ENCODE measurements around the gene TNIK. TPM values are rescaled to one million over a fixed set of nuclear protein-coding genes. Genes with fewer than 3 reads are reported as not detected.

TNIK gene
- polyA plus RNA-seq, 1 donor from 2014 or later: 19.3 TPM

DNA sequence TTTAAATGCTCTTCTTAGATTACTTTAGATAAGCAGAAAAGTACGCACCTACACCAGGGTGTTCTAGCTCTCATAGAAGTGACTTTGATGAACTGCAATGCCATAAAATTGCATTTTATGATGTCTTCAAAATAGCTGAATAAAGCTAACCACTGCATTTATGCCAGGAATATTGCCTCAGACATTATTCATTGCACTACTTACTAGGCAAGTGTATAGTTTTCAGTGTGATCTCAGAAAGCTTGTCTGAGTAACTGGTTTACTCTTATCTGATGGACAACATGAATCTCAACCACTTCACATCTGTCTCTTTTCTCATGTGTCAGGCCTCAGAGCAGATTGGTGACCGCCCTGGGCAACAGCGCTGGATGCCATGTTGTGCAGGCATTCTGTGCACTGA lies 314.4 kb downstream of the TNIK start:
- no peaks in the 10 kb centered on the region for H3K36me3 ChIP-seq (ENCODE audit: insufficient read depth, low read length)

DNA sequence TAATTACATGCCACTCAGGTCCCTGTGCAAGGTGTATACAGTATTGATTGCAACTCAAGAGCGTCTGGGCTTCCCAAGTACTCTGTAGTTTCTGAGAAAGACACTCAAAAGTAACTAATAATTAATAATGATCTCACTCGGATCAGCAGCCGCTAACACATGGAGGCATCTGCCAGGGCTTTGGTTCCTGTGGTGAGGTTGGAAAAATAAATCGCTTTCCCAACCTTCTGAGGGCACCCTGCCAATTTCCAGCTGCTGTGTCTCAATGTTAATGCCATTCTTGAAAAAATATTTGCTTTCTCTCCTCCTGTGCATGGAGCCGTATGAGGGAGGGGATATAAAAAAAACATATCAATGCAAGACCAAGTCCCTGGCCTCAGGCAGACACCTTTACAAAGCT lies 317.2 kb downstream of the TNIK start:
- TF ChIP-seq EP300 (conservative IDR thresholded peaks at IDR 0.05; ENCODE audit: poor library complexity, severe bottlenecking) (no peak), POLR2AphosphoS5 (IDR thresholded peaks at IDR 0.05) (no peak), TAF1 (IDR thresholded peaks at IDR 0.05; ENCODE audit: low read depth) (no peak), RAD21 (conservative IDR thresholded peaks at IDR 0.05) (no peak), EZH2 (IDR thresholded peaks at IDR 0.05; ENCODE audit: borderline replicate concordance, insufficient read depth, low read length, poor library complexity, severe bottlenecking) (no peak), MXI1 (conservative IDR thresholded peaks at IDR 0.05; ENCODE audit: poor library complexity, severe bottlenecking) (no peak), SMC3 (conservative IDR thresholded peaks at IDR 0.05; ENCODE audit: poor library complexity) (no peak)
- TF ChIP-seq, protein P1, sequence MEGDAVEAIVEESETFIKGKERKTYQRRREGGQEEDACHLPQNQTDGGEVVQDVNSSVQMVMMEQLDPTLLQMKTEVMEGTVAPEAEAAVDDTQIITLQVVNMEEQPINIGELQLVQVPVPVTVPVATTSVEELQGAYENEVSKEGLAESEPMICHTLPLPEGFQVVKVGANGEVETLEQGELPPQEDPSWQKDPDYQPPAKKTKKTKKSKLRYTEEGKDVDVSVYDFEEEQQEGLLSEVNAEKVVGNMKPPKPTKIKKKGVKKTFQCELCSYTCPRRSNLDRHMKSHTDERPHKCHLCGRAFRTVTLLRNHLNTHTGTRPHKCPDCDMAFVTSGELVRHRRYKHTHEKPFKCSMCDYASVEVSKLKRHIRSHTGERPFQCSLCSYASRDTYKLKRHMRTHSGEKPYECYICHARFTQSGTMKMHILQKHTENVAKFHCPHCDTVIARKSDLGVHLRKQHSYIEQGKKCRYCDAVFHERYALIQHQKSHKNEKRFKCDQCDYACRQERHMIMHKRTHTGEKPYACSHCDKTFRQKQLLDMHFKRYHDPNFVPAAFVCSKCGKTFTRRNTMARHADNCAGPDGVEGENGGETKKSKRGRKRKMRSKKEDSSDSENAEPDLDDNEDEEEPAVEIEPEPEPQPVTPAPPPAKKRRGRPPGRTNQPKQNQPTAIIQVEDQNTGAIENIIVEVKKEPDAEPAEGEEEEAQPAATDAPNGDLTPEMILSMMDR (IDR thresholded peaks at IDR 0.05; ENCODE audit: poor library complexity, severe bottlenecking): no peak
- TF ChIP-seq, protein P2, sequence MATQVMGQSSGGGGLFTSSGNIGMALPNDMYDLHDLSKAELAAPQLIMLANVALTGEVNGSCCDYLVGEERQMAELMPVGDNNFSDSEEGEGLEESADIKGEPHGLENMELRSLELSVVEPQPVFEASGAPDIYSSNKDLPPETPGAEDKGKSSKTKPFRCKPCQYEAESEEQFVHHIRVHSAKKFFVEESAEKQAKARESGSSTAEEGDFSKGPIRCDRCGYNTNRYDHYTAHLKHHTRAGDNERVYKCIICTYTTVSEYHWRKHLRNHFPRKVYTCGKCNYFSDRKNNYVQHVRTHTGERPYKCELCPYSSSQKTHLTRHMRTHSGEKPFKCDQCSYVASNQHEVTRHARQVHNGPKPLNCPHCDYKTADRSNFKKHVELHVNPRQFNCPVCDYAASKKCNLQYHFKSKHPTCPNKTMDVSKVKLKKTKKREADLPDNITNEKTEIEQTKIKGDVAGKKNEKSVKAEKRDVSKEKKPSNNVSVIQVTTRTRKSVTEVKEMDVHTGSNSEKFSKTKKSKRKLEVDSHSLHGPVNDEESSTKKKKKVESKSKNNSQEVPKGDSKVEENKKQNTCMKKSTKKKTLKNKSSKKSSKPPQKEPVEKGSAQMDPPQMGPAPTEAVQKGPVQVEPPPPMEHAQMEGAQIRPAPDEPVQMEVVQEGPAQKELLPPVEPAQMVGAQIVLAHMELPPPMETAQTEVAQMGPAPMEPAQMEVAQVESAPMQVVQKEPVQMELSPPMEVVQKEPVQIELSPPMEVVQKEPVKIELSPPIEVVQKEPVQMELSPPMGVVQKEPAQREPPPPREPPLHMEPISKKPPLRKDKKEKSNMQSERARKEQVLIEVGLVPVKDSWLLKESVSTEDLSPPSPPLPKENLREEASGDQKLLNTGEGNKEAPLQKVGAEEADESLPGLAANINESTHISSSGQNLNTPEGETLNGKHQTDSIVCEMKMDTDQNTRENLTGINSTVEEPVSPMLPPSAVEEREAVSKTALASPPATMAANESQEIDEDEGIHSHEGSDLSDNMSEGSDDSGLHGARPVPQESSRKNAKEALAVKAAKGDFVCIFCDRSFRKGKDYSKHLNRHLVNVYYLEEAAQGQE (IDR thresholded peaks at IDR 0.05; ENCODE audit: borderline replicate concordance): no peak
- no peaks in the 10 kb centered on the region for H3K9me2 ChIP-seq (ENCODE audit: insufficient read depth, low read length)
- no peak overlapping the region for H3K9ac ChIP-seq (ENCODE audit: low read length)
- H3F3A ChIP-seq (ENCODE audit: insufficient read depth, low read length, poor library complexity, severe bottlenecking): no peaks in the 10 kb centered on the region
- no peak overlapping the region for H2AFZ ChIP-seq (ENCODE audit: low read depth, low read length)
- H3K9me3 ChIP-seq (ENCODE audit: low read length): no peaks in the 10 kb centered on the region
- no peaks in the 10 kb centered on the region for H3K27me3 ChIP-seq (ENCODE audit: insufficient read depth, low read depth, low read length)
- H3K4me2 ChIP-seq (ENCODE audit: low read length): no peak overlapping the region
- no peak overlapping the region for H3K27ac ChIP-seq (ENCODE audit: low read length)
- H3K79me2 ChIP-seq (replicated peaks; ENCODE audit: insufficient read depth, low read length): no peaks in the 10 kb centered on the region
- H3K4me3 ChIP-seq (ENCODE audit: low read length): no peak overlapping the region
- peaks cover 10% of the 10 kb centered on the region for H3K36me3 ChIP-seq (ENCODE audit: insufficient read depth, low read length)
- H4K20me1 ChIP-seq (ENCODE audit: insufficient read depth): no peaks in the 10 kb centered on the region

More for the DNA sequence above, 314.4 kb downstream of the TNIK start:
- no peak for TF ChIP-seq TAF1 (IDR thresholded peaks at IDR 0.05; ENCODE audit: low read depth)
- no peak for TF ChIP-seq POLR2AphosphoS5 (IDR thresholded peaks at IDR 0.05)
- no peak for TF ChIP-seq SMC3 (conservative IDR thresholded peaks at IDR 0.05; ENCODE audit: poor library complexity)
- TF ChIP-seq, protein P2 (IDR thresholded peaks at IDR 0.05; ENCODE audit: borderline replicate concordance): no peak
- Histone ChIP-seq H3K9me2 (ENCODE audit: insufficient read depth, low read length) (no peaks in the 10 kb centered on the region), H3K27ac (ENCODE audit: low read length) (no peak overlapping the region), H2AFZ (ENCODE audit: low read depth, low read length) (no peak overlapping the region), H3K9me3 (ENCODE audit: low read length) (no peaks in the 10 kb centered on the region), H3K9ac (ENCODE audit: low read length) (no peak overlapping the region), H3F3A (ENCODE audit: insufficient read depth, low read length, poor library complexity, severe bottlenecking) (no peaks in the 10 kb centered on the region), H3K79me2 (replicated peaks; ENCODE audit: insufficient read depth, low read length) (no peaks in the 10 kb centered on the region), H3K27me3 (ENCODE audit: insufficient read depth, low read depth, low read length) (no peaks in the 10 kb centered on the region), H4K20me1 (ENCODE audit: insufficient read depth) (no peaks in the 10 kb centered on the region), H3K4me2 (ENCODE audit: low read length) (no peak overlapping the region), H3K4me3 (ENCODE audit: low read length) (no peak overlapping the region)
